ENCODE results near the gene CREM. TPM values are rescaled to one million over a fixed set of nuclear protein-coding genes. Genes with fewer than 3 reads are reported as not detected.

Gene CREM
- total and polyA plus RNA-seq, 2 of the 4 experiments (the other 2 are of a cell fraction): 33.2 to 40.5 TPM

DNA sequence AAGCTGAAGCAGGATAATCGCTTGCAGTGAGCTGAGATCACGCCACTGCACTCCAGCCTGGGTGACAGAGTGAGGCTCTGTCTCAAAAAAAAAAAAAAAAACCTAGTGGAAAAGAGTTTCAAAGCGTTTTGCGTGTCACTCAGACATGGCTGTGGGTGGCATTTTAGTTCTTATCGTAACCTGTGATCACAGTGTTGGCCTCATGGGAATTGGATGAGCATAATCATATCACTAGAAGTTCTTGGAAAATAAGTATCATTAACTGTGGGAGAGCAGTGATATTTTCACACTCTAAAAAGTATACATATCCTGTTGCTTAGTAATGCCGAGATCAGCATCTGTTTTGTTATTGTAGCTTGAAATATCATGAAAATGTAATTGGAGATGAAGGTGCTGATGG, 92.6 kb downstream of the CREM start:
- Histone ChIP-seq H3K4me3 (ENCODE audit: insufficient read depth, low read depth, low read length) (no peak overlapping the region), H3K9ac (ENCODE audit: low read depth, low read length) (no peak overlapping the region), H2BK20ac (ENCODE audit: low read depth, low read length) (no peak overlapping the region), H4K20me1 (ENCODE audit: insufficient read depth, low read length) (no peaks in the 10 kb centered on the region), H4K8ac (ENCODE audit: low read depth in 2 of 2, low read length in 2 of 2) (no peak overlapping the region), H2BK15ac (ENCODE audit: low read depth, low read length) (no peak overlapping the region), H3K27me3 (ENCODE audit: control insufficient read depth, insufficient read depth, low read length) (no peaks in the 10 kb centered on the region), H2AK5ac (ENCODE audit: low read depth, low read length) (no peak overlapping the region), H3K36me3 (ENCODE audit: control insufficient read depth, insufficient read depth, low read length) (no peaks in the 10 kb centered on the region), H3K9me3 (ENCODE audit: control insufficient read depth, insufficient read depth, low read length) (no peaks in the 10 kb centered on the region), H3K4me2 (ENCODE audit: low read depth, low read length) (no peak overlapping the region), H2AK9ac (replicated peaks; ENCODE audit: low read depth, low read length, poor library complexity) (no peak overlapping the region), H2BK5ac (ENCODE audit: low read depth, low read length, poor library complexity, severe bottlenecking) (no peak overlapping the region), H3K56ac (ENCODE audit: extremely low read depth, insufficient read depth, low read length) (no peak overlapping the region), H2AFZ (replicated peaks; ENCODE audit: low read length, poor library complexity) (no peak overlapping the region), H3K14ac (replicated peaks; ENCODE audit: low read depth, low read length) (no peak overlapping the region), H3K4me1 (ENCODE audit: control insufficient read depth, insufficient read depth, low read length) (no peaks in the 10 kb centered on the region; the same call in 1 of the 2 replicates), H3K18ac (ENCODE audit: low read depth, low read length) (no peak overlapping the region), H3K27ac (ENCODE audit: insufficient read depth, low read length) (no peak overlapping the region), H4K5ac (ENCODE audit: low read depth, low read length) (no peak overlapping the region), H4K91ac (ENCODE audit: insufficient read depth, low read depth, low read length) (no peak overlapping the region), H2BK120ac (ENCODE audit: low read depth, low read length) (no peak overlapping the region), H3K9me1 (ENCODE audit: insufficient read depth, low read length) (no peaks in the 10 kb centered on the region), H3K79me1 (ENCODE audit: low read depth in 1 of 2, low read length in 2 of 2) (no peaks in the 10 kb centered on the region), H3K23ac (ENCODE audit: low read depth, low read length) (no peak overlapping the region), H3K4ac (ENCODE audit: low read depth, low read length) (no peak overlapping the region)
- in situ Hi-C loops (cut with MboI; ENCODE audit: low sequenced_read_pairs) (loop anchor here (5.0 to 10.0 kb wide), 2 partner anchors 97 to 544 kb away; no protein-coding TSS in a partner anchor), dilution Hi-C loops (cut with HindIII; ENCODE audit: low sequenced_read_pairs, unreplicated experiment) (no loop called here), intact Hi-C loops (cut with micrococcal nuclease) (loop anchor here (5.0 kb wide), 1 partner anchor 227 kb away; no protein-coding TSS in a partner anchor)
- DNase-seq (no peak), ATAC-seq (ENCODE audit: low read depth) (no peak)
- 10% methylated on average over 2 of the region's 6 CpGs; no CpG with 5 or more reads in 1 of the 2 experiments for WGBS, 2 experiments (ENCODE audit: extremely low coverage in 2 of 2, insufficient read length in 1 of 2)
- POLR2A ChIA-PET (ENCODE audit: unreplicated experiment): no interaction called here
- BruUV-seq (replicated peaks): no TSS peak
- CTCF ChIA-PET: interaction anchor here (0.6 to 1.2 kb wide), 2 partner anchors 93 to 112 kb away, joined by 5 to 6 read pairs; partner anchors contain the start of gene CREM
- no peak for TF ChIP-seq MAZ (IDR thresholded peaks at IDR 0.05; ENCODE audit: borderline replicate concordance, low read depth, low read length)
- peak; percentile 48 for TF ChIP-seq MAFK (IDR thresholded peaks at IDR 0.05; ENCODE audit: low read depth, low read length)

Data from IMR-90 (cell line).